ENCODE data around the gene DCAF4. TPM values are rescaled to one million over a fixed set of nuclear protein-coding genes. Genes with fewer than 3 reads are reported as not detected.

The DCAF4 gene
- polyA plus RNA-seq, 1 donor from 2014 or later, result 16.5 TPM

GRCh38 chr14:72904840-72905561 is 21.3 kb upstream of the DCAF4 start:
- Histone ChIP-seq H3K9me2 (ENCODE audit: insufficient read depth, low read length) (no peaks in the 10 kb centered on the region), H3K4me3 (ENCODE audit: low read length) (no peak overlapping the region), H3K27me3 (ENCODE audit: insufficient read depth, low read depth, low read length) (no peaks in the 10 kb centered on the region), H3K4me2 (ENCODE audit: low read length) (no peak overlapping the region), H4K20me1 (ENCODE audit: insufficient read depth) (no peaks in the 10 kb centered on the region), H3K36me3 (ENCODE audit: insufficient read depth, low read length) (no peaks in the 10 kb centered on the region), H3K27ac (ENCODE audit: low read length) (no peak overlapping the region), H3K9ac (ENCODE audit: low read length) (no peak overlapping the region), H2AFZ (ENCODE audit: low read depth, low read length) (no peak overlapping the region), H3K9me3 (ENCODE audit: low read length) (no peaks in the 10 kb centered on the region), H3F3A (ENCODE audit: insufficient read depth, low read length, poor library complexity, severe bottlenecking) (no peaks in the 10 kb centered on the region), H3K79me2 (replicated peaks; ENCODE audit: insufficient read depth, low read length) (no peaks in the 10 kb centered on the region)
- no peak for TF ChIP-seq POLR2AphosphoS5 (IDR thresholded peaks at IDR 0.05)
- TF ChIP-seq EZH2 (IDR thresholded peaks at IDR 0.05; ENCODE audit: borderline replicate concordance, insufficient read depth, low read length, poor library complexity, severe bottlenecking), result no peak
- peak; percentile 14 for TF ChIP-seq TAF1 (IDR thresholded peaks at IDR 0.05; ENCODE audit: low read depth)
- TF ChIP-seq CTCF (IDR thresholded peaks at IDR 0.05; ENCODE audit: poor library complexity, severe bottlenecking), result peak; percentile 94
- TF ChIP-seq RAD21 (conservative IDR thresholded peaks at IDR 0.05), result peak; percentile 93
- no peak for TF ChIP-seq MXI1 (conservative IDR thresholded peaks at IDR 0.05; ENCODE audit: poor library complexity, severe bottlenecking)
- TF ChIP-seq, protein P1, sequence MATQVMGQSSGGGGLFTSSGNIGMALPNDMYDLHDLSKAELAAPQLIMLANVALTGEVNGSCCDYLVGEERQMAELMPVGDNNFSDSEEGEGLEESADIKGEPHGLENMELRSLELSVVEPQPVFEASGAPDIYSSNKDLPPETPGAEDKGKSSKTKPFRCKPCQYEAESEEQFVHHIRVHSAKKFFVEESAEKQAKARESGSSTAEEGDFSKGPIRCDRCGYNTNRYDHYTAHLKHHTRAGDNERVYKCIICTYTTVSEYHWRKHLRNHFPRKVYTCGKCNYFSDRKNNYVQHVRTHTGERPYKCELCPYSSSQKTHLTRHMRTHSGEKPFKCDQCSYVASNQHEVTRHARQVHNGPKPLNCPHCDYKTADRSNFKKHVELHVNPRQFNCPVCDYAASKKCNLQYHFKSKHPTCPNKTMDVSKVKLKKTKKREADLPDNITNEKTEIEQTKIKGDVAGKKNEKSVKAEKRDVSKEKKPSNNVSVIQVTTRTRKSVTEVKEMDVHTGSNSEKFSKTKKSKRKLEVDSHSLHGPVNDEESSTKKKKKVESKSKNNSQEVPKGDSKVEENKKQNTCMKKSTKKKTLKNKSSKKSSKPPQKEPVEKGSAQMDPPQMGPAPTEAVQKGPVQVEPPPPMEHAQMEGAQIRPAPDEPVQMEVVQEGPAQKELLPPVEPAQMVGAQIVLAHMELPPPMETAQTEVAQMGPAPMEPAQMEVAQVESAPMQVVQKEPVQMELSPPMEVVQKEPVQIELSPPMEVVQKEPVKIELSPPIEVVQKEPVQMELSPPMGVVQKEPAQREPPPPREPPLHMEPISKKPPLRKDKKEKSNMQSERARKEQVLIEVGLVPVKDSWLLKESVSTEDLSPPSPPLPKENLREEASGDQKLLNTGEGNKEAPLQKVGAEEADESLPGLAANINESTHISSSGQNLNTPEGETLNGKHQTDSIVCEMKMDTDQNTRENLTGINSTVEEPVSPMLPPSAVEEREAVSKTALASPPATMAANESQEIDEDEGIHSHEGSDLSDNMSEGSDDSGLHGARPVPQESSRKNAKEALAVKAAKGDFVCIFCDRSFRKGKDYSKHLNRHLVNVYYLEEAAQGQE (IDR thresholded peaks at IDR 0.05; ENCODE audit: borderline replicate concordance), result no peak
- TF ChIP-seq SMC3 (conservative IDR thresholded peaks at IDR 0.05; ENCODE audit: poor library complexity), result peak; percentile 96

- H4K20me1 ChIP-seq (ENCODE audit: insufficient read depth), result no peaks in the 10 kb centered on the region
Observed at GRCh38 chr14:72906316-72906715, 19.9 kb upstream of the DCAF4 start.

More at GRCh38 chr14:72906316-72906715, 19.9 kb upstream of the DCAF4 start:
- no peak overlapping the region for H3K4me3 ChIP-seq (ENCODE audit: low read length)
- no peaks in the 10 kb centered on the region for H3K9me2 ChIP-seq (ENCODE audit: insufficient read depth, low read length)
- no peaks in the 10 kb centered on the region for H3K36me3 ChIP-seq (ENCODE audit: insufficient read depth, low read length)
- H3K9me3 ChIP-seq (ENCODE audit: low read length), result no peaks in the 10 kb centered on the region
- no peak overlapping the region for H2AFZ ChIP-seq (ENCODE audit: low read depth, low read length)
- H3K27ac ChIP-seq (ENCODE audit: low read length), result no peak overlapping the region
- H3F3A ChIP-seq (ENCODE audit: insufficient read depth, low read length, poor library complexity, severe bottlenecking), result no peaks in the 10 kb centered on the region
- TF ChIP-seq SMC3 (conservative IDR thresholded peaks at IDR 0.05; ENCODE audit: poor library complexity) (no peak), POLR2AphosphoS5 (IDR thresholded peaks at IDR 0.05) (no peak), EP300 (conservative IDR thresholded peaks at IDR 0.05; ENCODE audit: poor library complexity, severe bottlenecking) (no peak), MXI1 (conservative IDR thresholded peaks at IDR 0.05; ENCODE audit: poor library complexity, severe bottlenecking) (no peak), RAD21 (conservative IDR thresholded peaks at IDR 0.05) (no peak), TAF1 (IDR thresholded peaks at IDR 0.05; ENCODE audit: low read depth) (no peak), EZH2 (IDR thresholded peaks at IDR 0.05; ENCODE audit: borderline replicate concordance, insufficient read depth, low read length, poor library complexity, severe bottlenecking) (no peak), CTCF (IDR thresholded peaks at IDR 0.05; ENCODE audit: poor library complexity, severe bottlenecking) (no peak)
- TF ChIP-seq, protein P1 (IDR thresholded peaks at IDR 0.05; ENCODE audit: borderline replicate concordance), result no peak
- no peak overlapping the region for H3K9ac ChIP-seq (ENCODE audit: low read length)
- H3K27me3 ChIP-seq (ENCODE audit: insufficient read depth, low read depth, low read length), result no peaks in the 10 kb centered on the region
- no peaks in the 10 kb centered on the region for H3K79me2 ChIP-seq (replicated peaks; ENCODE audit: insufficient read depth, low read length)
- no peak overlapping the region for H3K4me2 ChIP-seq (ENCODE audit: low read length)

Data from neural cell (in vitro differentiated cells).